NCI-H1417 treated with DMSO at 0.1 percent for 48 hours (cell line): ENCODE data around the gene B4GALNT1.
"Not testable (repeated sequence)": the region's sequence is repeated elsewhere in the genome, so short reads cannot be mapped to it uniquely, and the experiment has no call there.

Experiments used
- DNase-seq: peaks from one replicate; lab custom pipeline; 2025; lab: John Stamatoyannopoulos, UW

B4GALNT1 gene

GRCh38 chr12:57632958-57633840 is at the start of gene B4GALNT1:
Gene B4GALNT1, minus strand, starts transcription at chr12:57633201. Its CDS starts 1,069 bp downstream, at chr12:57632132.
- DNase-seq = peak; percentile 79

- no peak for DNase-seq
These were observed 46.7 kb upstream of the B4GALNT1 start for GRCh38 chr12:57679697-57680096.

GRCh38 chr12:57677947-57678346 is 44.9 kb upstream of the B4GALNT1 start:
- not testable (repeated sequence) for DNase-seq

- no peak for DNase-seq
These were observed 41.7 kb upstream of the B4GALNT1 start for GRCh38 chr12:57674691-57675090.

- no peak for DNase-seq
These were observed 39.8 kb upstream of the B4GALNT1 start for GRCh38 chr12:57672801-57673200.

- not testable (repeated sequence) for DNase-seq
These were observed 38.8 kb upstream of the B4GALNT1 start for GRCh38 chr12:57671811-57672210.

- DNase-seq = not testable (repeated sequence)
These were observed 36.7 kb upstream of the B4GALNT1 start for GRCh38 chr12:57669691-57670090.

GRCh38 chr12:57666897-57667296 is 33.9 kb upstream of the B4GALNT1 start:
- DNase-seq = no peak

- DNase-seq = not testable (repeated sequence)
These were observed 32.2 kb upstream of the B4GALNT1 start for GRCh38 chr12:57665066-57665820.

- no peak for DNase-seq
These were observed 28.4 kb upstream of the B4GALNT1 start for GRCh38 chr12:57661376-57661775.

GRCh38 chr12:57658890-57659289 is 25.9 kb upstream of the B4GALNT1 start:
- no peak for DNase-seq

- no peak for DNase-seq
These were observed 24.7 kb upstream of the B4GALNT1 start for GRCh38 chr12:57657744-57658143.

- DNase-seq = not testable (repeated sequence)
These were observed 23.4 kb upstream of the B4GALNT1 start for GRCh38 chr12:57656408-57656807.

- DNase-seq = no peak
These were observed 22.7 kb upstream of the B4GALNT1 start for GRCh38 chr12:57655541-57656240.

GRCh38 chr12:57654042-57654441 is 21.0 kb upstream of the B4GALNT1 start:
- DNase-seq = no peak

GRCh38 chr12:57646659-57647049 is 13.7 kb upstream of the B4GALNT1 start:
- not testable (repeated sequence) for DNase-seq

- DNase-seq = not testable (repeated sequence)
These were observed 13.1 kb upstream of the B4GALNT1 start for GRCh38 chr12:57645990-57646658.

GRCh38 chr12:57641699-57642442 is 8.9 kb upstream of the B4GALNT1 start:
- no peak for DNase-seq

GRCh38 chr12:57640175-57641042 is 7.4 kb upstream of the B4GALNT1 start:
- DNase-seq = no peak

- DNase-seq = no peak
These were observed 5.1 kb upstream of the B4GALNT1 start for GRCh38 chr12:57638096-57638495.
